ENCODE results near the gene PLOD3.
"Not testable (repeated sequence)": the region's sequence is repeated elsewhere in the genome, so short reads cannot be mapped to it uniquely, and the experiment has no call there.

The PLOD3 gene

GRCh38 chr7:101217388-101218235 is at the start of gene PLOD3, which contains the start of gene ZNHIT1:
TSS of gene PLOD3 (minus strand) at chr7:101217581. CDS start at chr7:101217274, 307 bp downstream.
TSS of gene ZNHIT1 (plus strand) at chr7:101218165. CDS start at chr7:101218196, 31 bp downstream.
- peak; percentile 100 for DNase-seq (ENCODE audit: low spot score)

DNA sequence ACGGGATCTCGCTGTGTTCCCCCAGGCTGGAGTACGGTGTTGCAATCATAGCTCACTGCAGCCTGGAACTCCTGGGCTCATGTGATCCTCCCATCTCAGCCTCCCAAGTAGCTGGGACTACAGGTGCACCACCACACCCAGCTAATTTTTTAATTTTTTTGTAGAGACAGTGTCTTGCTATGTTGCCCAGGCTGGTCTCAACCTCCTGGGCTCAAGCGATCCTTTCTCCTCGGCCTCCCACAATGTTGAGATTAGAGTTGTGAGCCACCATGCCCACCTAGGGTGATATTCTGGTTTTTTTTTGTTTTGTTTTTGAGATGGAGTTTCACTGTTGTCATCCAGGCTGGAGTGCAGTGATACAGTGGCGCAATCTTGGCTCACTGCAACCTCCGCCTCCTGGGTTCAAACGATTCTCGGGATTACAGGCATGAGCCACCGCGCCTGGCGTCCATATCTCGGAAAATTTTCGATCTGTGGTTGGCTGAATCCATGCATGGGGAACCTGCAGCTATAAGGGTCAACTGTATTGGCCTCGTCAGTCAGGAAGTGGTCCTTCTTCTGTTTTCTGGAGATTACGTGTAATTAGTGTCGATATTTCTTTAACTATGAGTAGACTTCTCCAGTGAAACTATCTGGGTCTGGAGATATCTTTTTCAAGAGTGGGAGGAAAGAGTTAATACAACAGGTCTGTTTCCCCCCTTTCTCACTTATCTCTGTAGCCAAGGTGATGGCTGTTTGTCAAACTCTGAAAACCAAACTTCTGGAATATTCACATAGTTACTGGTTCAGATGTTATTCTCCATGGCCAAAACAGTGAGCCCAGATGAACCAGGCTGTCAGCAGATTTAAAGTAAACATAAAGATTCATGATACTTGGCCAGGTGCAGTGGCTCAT is 48.5 kb upstream of the PLOD3 start:
- DNase-seq (ENCODE audit: low spot score) = no peak

DNA sequence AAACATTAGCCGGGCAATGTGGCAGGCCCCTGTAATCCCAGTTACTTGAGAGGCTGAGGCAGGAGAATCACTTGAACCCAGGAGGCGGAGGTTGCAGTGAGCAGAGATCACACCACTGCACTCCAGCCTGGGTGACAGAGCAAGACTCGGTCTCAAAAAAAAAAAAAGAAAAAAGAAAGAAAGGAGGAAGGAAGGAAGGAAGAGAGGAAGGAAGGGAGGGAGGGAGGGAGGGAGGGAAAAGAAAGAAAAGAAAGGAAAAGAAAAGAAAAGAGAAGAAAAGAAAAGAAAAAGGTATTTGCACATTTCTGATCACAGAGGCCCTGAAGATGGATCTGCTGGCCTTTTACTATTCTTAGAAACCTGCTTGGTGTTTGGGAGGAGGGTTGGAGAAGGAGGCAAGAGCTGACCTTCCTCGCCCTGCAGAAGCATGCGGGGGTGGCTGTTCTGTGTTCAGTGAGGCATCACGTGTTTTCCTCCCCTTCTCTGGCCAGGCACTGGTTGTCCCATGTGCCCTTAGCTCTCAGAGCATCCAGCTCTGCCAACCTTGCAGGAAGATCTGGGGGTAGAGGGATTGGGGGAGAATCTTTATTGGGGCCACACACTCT is 46.8 kb upstream of the PLOD3 start:
- peak; percentile 49 for DNase-seq (ENCODE audit: low spot score)

GRCh38 chr7:101258243-101258731 is 40.9 kb upstream of the PLOD3 start:
- no peak for DNase-seq (ENCODE audit: low spot score)

DNA sequence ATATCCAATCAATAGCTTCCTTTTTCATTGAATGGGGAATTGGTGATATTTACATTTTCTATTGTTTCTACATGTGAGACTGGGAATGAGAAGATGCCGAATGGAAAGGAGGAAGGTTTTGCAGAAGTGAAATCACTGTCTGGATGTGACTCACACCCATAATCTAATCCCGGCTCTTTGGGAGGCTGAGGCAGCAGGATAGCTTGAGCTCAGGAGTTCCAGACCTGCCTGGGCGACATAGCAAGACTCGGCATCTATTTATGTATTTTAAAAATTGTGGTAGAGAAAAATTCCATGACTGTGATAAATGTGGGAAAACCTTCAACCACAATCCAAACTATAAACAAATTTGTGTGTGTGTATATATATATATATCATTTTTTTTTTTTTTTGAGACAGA is 38.4 kb upstream of the PLOD3 start:
- DNase-seq (ENCODE audit: low spot score) = no peak

GRCh38 chr7:101253199-101253598 is 35.8 kb upstream of the PLOD3 start:
- not testable (repeated sequence) for DNase-seq (ENCODE audit: low spot score)

DNA sequence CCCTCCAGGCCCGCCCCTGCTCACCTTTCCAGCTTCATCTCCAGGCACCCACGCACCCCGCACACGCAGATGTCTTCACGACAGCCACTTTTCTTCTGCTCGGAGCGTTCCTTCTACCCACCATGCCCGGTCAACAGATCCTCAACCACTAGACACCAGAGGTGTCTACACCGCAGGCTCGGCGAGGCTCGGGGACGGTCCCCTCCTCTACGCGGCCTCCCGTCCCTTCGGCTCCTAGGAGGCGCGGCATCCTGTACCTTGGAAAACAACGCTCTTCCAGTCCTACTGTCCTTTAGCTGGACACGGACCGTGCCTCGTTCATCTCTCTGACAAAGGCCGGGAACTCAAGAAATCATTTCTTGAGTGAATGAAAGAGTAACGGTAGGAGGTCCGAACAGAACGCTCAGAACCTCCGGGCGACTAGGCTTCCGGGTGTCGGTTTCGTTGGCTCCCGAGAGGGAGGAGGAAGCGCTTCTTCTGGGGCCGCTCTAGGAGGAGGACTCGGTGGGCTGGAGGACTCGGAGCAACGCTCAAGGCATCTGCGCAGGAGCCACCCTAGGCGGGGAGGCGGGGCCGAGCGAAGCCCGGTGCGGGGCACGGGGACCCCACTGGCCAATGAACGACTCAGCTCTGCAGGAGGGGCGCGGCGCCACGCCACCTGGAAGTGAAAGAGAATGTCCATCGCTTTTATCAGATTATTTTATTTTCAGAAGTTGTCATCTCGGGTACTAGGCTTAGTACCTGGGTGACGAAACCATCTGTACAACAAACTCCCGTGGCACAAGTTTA is 34.7 kb upstream of the PLOD3 start:
- peak; percentile 100 for DNase-seq (ENCODE audit: low spot score)

DNA sequence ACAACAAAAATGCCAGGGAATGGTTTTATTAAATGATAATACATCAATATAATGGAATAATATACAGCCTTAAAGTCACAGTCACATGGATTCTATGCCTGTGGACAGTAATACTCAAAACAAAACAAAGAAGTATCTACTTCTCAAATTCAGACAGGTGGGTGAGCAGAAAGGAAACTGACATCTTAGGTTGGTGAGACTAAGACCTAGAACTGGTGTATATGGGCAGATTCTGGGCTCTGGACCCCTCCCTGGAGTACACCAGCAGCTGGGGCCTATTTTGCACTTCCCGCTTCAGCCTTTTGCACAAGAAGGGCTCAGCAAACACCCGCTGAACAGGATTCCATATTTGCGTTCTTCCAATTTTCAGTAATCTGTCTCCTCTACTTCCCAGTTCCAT is 32.9 kb upstream of the PLOD3 start:
- DNase-seq (ENCODE audit: low spot score) = no peak

DNA sequence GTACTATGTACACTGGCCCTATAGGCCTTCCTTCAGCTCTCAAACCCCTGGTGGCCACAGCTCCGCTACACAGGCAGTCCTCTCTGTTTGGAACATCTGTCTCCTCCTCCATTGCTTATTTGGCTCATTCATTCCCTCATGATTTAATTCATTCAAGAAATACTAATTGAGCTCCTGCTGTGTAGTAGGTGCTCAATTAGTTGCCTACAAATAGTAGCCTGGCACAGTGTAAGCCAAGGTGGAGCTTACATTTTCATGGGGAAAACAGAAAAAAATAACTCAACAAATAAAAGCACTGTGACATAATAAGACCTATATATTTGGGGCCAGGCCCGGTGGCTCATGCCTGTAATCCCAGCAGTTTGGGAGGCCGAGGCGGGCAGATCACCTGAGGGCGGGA is 30.9 kb upstream of the PLOD3 start:
- DNase-seq (ENCODE audit: low spot score) = no peak

DNA sequence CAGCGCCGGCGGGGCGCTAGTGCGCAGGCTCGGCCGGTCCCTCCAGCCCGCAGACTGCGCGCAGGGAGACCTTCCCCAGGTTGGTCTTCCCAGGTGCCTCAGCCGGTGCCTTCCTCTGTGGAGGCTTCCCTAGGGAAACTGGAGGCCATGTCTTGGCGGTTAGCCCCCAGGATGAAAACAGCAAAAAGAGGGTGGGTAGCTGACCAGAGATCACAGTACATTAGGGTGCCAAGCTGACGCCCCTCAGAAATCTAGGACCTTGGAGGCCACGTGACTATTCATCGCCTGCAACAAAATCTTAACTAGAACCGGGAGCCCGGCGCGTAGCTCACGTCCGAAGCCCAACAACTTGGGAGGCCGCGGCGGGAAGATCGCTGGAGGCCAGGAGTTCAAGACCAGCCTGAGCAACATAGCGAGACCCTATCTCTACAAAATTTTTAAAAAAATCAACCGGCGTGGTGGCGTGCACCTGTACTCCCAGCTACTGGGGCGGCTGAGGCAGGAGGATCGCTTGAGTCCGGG is 27.8 kb upstream of the PLOD3 start:
- DNase-seq (ENCODE audit: low spot score) = no peak

DNA sequence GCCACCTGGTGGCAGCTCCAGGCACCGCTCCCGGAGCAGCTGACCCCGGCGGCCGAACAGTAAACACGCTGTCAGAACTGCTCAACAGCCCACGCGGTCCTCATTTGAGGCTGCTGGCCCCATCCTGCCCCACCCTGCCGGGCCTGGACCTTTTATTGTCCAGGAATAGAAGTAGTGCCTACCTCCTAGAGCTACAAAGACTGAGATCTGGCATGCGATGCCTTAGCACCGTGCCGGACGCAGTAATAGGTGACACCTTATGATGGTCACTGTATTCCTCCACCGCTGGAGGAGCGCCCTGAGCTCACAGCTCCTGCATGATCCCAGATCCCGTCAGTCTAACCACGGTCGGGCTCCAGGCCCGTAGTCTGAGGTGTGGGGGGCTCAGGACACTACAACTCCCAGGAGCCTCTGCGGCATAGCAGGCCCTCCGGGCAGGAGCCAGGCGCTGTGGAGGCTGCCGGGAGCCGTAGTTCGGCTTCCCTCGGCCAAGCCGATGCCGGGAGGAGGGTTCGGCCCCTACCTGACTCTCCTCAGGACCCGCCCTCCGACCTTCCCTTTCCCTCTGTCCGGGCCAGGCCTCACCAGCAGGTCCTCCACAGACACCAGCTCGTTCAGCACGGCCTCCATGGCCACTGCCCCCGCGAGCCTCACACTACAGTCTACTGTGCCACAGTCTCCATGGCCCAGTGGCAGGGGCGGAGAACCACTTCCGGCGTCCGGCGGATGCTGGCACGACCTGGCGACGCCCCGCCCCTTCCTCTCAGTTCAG is 27.2 kb upstream of the PLOD3 start, which contains the start of gene FIS1:
TSS of gene FIS1 (minus strand) at position 707 of the 772 bp plus-strand sequence. CDS start at position 630, 77 bp downstream.
- DNase-seq (ENCODE audit: low spot score) = peak; percentile 98

DNA sequence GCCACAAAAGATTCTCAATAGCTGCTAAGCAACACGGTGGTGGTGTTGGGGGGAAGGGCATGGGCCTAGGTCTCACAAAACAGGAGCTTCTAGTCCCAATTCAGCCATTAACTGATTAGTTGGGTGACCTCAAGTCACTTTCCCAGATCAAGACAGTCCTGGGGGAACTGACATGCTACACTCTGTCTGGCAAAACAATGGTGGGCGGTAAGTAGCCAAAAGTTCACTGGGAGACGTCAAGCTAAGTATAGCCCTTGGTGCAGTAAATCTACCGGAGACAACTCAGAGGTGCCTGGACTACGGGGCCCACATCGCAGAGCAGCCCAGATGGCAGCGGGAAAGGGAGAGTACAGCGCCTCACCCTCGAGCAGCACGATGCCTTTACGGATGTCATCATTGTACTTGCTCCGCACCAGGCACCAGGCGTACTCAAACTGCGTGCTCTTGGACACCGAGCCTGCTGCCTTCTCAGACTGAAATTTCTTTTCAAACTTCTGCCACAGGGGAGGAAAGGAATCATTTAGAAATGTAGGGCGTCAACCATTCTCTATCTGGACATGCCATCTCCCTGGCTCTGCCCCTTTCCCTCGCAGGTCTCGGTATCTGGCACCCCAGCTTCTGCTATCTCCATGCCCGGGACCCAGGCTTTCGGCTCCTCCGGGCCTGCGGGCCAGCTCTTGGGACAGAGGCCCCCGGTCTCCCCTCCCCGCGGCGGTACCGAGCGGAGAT is 26.4 kb upstream of the PLOD3 start:
- DNase-seq (ENCODE audit: low spot score) = peak; percentile 39

- DNase-seq (ENCODE audit: low spot score) = no peak
Observed at GRCh38 chr7:101241443-101242349, 24.3 kb upstream of the PLOD3 start.

- DNase-seq (ENCODE audit: low spot score) = no peak
Observed at GRCh38 chr7:101241015-101241363, 23.6 kb upstream of the PLOD3 start.

DNA sequence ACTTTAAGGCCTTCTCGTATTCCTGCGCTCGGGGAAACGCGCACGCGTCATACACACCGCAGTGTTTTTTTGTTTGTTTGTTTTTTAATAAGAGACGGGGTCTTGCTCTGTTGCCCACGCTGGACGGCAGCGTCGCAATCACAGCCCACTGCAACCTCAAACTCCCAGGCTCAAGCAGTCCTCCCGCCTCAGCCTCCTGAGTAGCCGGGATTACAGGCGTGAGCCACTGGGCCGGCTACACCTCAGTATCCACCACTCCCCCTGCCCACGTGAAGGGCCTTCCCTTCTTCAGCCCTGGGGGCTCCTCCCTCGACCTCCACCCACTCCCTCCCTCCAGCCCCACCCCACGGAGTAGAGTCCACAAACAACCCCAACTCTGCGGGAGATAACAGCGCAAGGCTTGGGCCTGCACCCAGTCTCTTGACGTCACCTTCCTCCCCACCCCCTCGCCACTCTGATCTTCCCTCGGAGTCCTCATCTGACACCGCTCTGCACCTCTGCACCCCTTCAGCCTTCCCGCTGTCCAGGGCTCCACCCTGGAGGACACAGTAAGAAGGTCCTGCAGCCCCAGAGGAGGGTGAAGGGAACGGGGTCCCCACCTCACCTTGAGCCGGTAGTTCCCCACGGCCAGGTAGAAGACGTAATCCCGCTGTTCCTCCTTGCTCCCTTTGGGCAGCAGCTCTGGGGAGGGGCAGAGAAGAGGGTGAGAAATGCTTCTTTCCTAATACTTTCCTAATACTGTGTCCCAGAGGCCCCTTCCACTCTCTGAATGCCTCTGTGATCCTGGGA is 23.0 kb upstream of the PLOD3 start:
- no peak for DNase-seq (ENCODE audit: low spot score)

DNA sequence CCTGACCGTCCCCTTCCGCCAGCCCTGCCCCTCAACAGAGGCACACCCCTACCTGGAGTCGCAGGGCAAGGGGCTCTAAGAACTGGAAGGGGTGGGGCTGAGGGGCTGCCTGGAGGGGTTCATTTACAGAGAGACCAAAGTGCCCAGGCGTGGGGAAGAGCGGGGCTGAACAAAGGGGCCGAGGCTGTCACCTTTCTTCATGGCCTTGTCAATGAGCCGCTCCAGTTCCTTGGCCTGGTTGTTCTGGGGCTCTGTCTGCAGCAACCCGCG is 22.5 kb upstream of the PLOD3 start:
- no peak for DNase-seq (ENCODE audit: low spot score)

GRCh38 chr7:101239191-101239950 is 22.0 kb upstream of the PLOD3 start:
- DNase-seq (ENCODE audit: low spot score) = no peak

Measured in SW480 (cell line).